DND-41 (cell line): ENCODE results near the gene MTOR.

Experiments
- ATAC-seq: fragments of 200-7000 bp; cut with Tn5 transposase; 3 replicates; pipeline ENCODE4 v1.9.1; 2021; ENCODE audit warnings: low read depth; ENCODE audit not compliant: insufficient read depth
- DNase-seq: peaks from one replicate; pipeline ENCODE4 v3.0.0-alpha.2; 2020
- H2AFZ ChIP-seq: 2 replicates; pipeline ENCODE4 v1.6.0; 2012; ENCODE audit warnings: low read depth, low read length
- H3K27ac ChIP-seq: 2 replicates; pipeline ENCODE4 v1.5.1; 2012; ENCODE audit warnings: low read length, inconsistent platforms
- H3K27me3 ChIP-seq: fragments of 200-600 bp; sonication (generic); 2 replicates; pipeline ENCODE4 v1.6.0; 2012; ENCODE audit warnings: low read length, mild to moderate bottlenecking, inconsistent platforms; ENCODE audit not compliant: insufficient read depth, poor library complexity
- H3K36me3 ChIP-seq: 2 replicates; pipeline ENCODE4 v1.5.1; 2012; ENCODE audit warnings: low read length, inconsistent platforms; ENCODE audit not compliant: insufficient read depth
- H3K4me1 ChIP-seq: 2 replicates; pipeline ENCODE4 v1.5.1; 2012; ENCODE audit warnings: mild to moderate bottlenecking, low read length; ENCODE audit not compliant: insufficient read depth
- H3K4me2 ChIP-seq: 2 replicates; pipeline ENCODE4 v1.6.0; 2012; ENCODE audit warnings: mild to moderate bottlenecking, moderate library complexity, low read length, inconsistent platforms; ENCODE audit not compliant: insufficient read depth
- H3K4me3 ChIP-seq, 2 experiments: fragments of 200-600 bp in 1 of 2; shearing (Covaris generic) in 1 of 2; 2 replicates each; pipeline ENCODE4 v1.5.1; 2012 to 2016; ENCODE audit warnings: inconsistent platforms in 2 of 2, low read length in 2 of 2, mild to moderate bottlenecking in 2 of 2, low read depth in 1 of 2, moderate library complexity in 1 of 2
- H3K79me2 ChIP-seq: 2 replicates; pipeline ENCODE4 v1.6.0; 2012; ENCODE audit warnings: low read length, inconsistent platforms; ENCODE audit not compliant: insufficient read depth
- H3K9ac ChIP-seq: 2 replicates; pipeline ENCODE4 v1.6.0; 2012; ENCODE audit warnings: low read depth, mild to moderate bottlenecking, inconsistent platforms, low read length, moderate library complexity
- H3K9me3 ChIP-seq: 2 replicates; pipeline ENCODE4 v1.5.1; 2012; ENCODE audit warnings: low read length, moderate library complexity, mild to moderate bottlenecking, inconsistent platforms; ENCODE audit not compliant: insufficient read depth, severe bottlenecking
- H4K20me1 ChIP-seq: 2 replicates; pipeline ENCODE4 v1.6.0; 2012; ENCODE audit warnings: low read length; ENCODE audit not compliant: insufficient read depth
- CTCF ChIP-seq: IDR thresholded peaks from 2 replicates; pipeline ENCODE4 v1.5.1; 2012; ENCODE audit warnings: borderline replicate concordance, low read length, moderate library complexity, mild to moderate bottlenecking; ENCODE audit not compliant: poor library complexity, severe bottlenecking; ENCODE audit errors: extremely low read depth
- EZH2 ChIP-seq: IDR thresholded peaks from 3 replicates; pipeline ENCODE4 v1.6.1; 2012; ENCODE audit warnings: borderline replicate concordance, low read depth, mild to moderate bottlenecking, moderate library complexity, low read length, inconsistent platforms; ENCODE audit not compliant: severe bottlenecking

Gene MTOR

GRCh38 chr1:11157394-11157793 is 105.0 kb downstream of the MTOR start:
- no peaks in the 10 kb centered on the region for H3K79me2 ChIP-seq
- no peak overlapping the region for H3K4me3 ChIP-seq
- H4K20me1 ChIP-seq = 0 out of 2 replicates have a peak, but pooled peaks cover 3% of the 10 kb centered on the region
- H3K4me1 ChIP-seq = no peaks in the 10 kb centered on the region
- no peak overlapping the region for H3K4me2 ChIP-seq
- H3K36me3 ChIP-seq = peaks cover 61% of the 10 kb centered on the region
- H3K9ac ChIP-seq = no peak overlapping the region
- H3K27ac ChIP-seq = no peak overlapping the region
- TF ChIP-seq CTCF (no peak), EZH2 (no peak)
- no peak for ATAC-seq
- H2AFZ ChIP-seq = no peak overlapping the region
- H3K9me3 ChIP-seq = no peaks in the 10 kb centered on the region
- H3K27me3 ChIP-seq = no peaks in the 10 kb centered on the region
- no peak for DNase-seq

- no peaks in the 10 kb centered on the region for H3K4me1 ChIP-seq
- no peak overlapping the region for H3K4me3 ChIP-seq
- 0 out of 2 replicates have a peak, but pooled peaks cover 3% of the 10 kb centered on the region for H4K20me1 ChIP-seq
- H2AFZ ChIP-seq = no peak overlapping the region
- H3K79me2 ChIP-seq = no peaks in the 10 kb centered on the region
- ATAC-seq = no peak
- H3K36me3 ChIP-seq = peaks cover 64% of the 10 kb centered on the region
- TF ChIP-seq EZH2 (no peak), CTCF (no peak)
- H3K4me2 ChIP-seq = no peak overlapping the region
- H3K27ac ChIP-seq = no peak overlapping the region
- DNase-seq = no peak
- H3K27me3 ChIP-seq = no peaks in the 10 kb centered on the region
- no peaks in the 10 kb centered on the region for H3K9me3 ChIP-seq
- no peak overlapping the region for H3K9ac ChIP-seq
These were observed 105.4 kb downstream of the MTOR start for GRCh38 chr1:11156963-11157362.

GRCh38 chr1:11156441-11156840 is 105.9 kb downstream of the MTOR start:
- ATAC-seq = no peak
- Histone ChIP-seq H3K27me3 (no peaks in the 10 kb centered on the region), H4K20me1 (0 out of 2 replicates have a peak, but pooled peaks cover 3% of the 10 kb centered on the region), H3K9ac (no peak overlapping the region), H3K9me3 (no peaks in the 10 kb centered on the region), H3K4me1 (no peaks in the 10 kb centered on the region), H3K4me2 (no peak overlapping the region), H3K79me2 (no peaks in the 10 kb centered on the region), H2AFZ (no peak overlapping the region), H3K36me3 (peaks cover 69% of the 10 kb centered on the region), H3K27ac (no peak overlapping the region), H3K4me3 (no peak overlapping the region)
- TF ChIP-seq CTCF (no peak), EZH2 (no peak)
- no peak for DNase-seq

GRCh38 chr1:11153184-11153583 is 109.2 kb downstream of the MTOR start:
- Histone ChIP-seq H3K4me1 (no peaks in the 10 kb centered on the region), H4K20me1 (0 out of 2 replicates have a peak, but pooled peaks cover 3% of the 10 kb centered on the region), H3K36me3 (peaks cover 80% of the 10 kb centered on the region), H3K4me3 (no peak overlapping the region), H3K79me2 (no peaks in the 10 kb centered on the region), H3K27me3 (no peaks in the 10 kb centered on the region), H3K27ac (no peak overlapping the region), H3K4me2 (no peak overlapping the region), H3K9ac (no peak overlapping the region), H2AFZ (no peak overlapping the region), H3K9me3 (no peaks in the 10 kb centered on the region)
- DNase-seq = no peak
- TF ChIP-seq EZH2 = no peak
- TF ChIP-seq CTCF = no peak
- no peak for ATAC-seq
